SKM-1 treated with dmso at 0.1 percent for 144 hours (cell line): ENCODE measurements around the gene HOXA5.

Experiments
- DNase-seq: peaks from one replicate; lab custom pipeline; 2025; ENCODE audit not compliant: unreplicated experiment; lab: John Stamatoyannopoulos, UW

Gene HOXA5

DNA sequence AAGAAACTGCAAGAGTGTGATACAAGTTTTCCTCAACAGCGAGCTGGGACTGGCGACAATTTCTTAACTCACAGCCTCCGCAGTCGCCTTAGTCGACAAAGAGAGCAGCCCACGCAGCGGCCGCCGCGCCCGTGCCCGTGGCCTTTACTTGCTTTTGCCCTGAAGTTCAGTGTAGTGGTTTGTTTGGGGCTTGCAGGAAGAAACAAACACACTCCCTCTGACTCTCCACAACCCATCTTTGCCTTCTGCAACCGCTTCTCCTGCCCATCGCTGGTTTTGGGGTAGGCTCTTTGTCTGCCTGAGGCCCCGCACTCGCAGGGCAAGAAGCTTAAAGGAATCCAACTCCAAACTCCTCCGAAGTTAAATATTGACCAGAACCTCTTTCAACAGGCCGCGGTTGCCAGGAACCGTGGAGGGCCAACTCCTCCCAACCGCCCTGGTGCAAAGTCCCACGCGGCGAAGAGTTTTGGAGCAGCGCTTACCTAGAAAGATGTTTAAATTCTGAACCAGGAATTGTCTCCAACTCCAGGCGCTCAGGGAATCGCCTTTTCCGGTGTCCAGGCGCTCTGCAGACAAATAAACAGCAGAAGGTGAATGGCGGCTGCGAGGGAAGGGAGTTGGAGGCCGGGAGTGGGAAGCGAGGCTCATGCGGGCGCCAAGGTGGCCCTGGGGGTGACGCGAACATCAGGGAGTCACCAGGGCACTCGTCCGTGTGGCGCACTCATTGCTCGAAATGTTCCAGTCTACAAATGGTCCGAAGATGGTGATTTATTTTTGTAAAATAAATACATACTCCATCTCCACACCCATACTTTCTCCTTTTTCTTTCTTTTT lies 21.2 kb downstream of the HOXA5 start:
- DNase-seq = no peak

DNA sequence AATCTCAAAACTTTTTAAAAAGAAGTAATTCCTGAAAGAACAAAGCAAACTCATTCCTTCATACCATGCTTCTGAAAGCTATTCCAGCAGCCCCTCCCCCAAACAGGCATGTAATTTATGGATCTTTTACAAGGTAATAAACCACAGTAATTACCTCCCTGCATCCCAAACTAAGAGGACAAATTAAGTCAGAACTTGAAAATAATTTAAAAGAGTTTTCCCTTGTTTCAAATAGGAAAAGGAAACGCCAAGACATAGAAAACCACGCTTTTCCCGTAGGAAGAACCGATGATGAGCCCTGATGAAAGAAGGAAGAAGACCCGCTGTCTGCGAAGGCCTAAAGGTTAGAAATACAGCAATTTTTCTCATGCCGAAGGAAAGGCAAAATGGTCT lies 21.8 kb downstream of the HOXA5 start:
- no peak for DNase-seq

DNA sequence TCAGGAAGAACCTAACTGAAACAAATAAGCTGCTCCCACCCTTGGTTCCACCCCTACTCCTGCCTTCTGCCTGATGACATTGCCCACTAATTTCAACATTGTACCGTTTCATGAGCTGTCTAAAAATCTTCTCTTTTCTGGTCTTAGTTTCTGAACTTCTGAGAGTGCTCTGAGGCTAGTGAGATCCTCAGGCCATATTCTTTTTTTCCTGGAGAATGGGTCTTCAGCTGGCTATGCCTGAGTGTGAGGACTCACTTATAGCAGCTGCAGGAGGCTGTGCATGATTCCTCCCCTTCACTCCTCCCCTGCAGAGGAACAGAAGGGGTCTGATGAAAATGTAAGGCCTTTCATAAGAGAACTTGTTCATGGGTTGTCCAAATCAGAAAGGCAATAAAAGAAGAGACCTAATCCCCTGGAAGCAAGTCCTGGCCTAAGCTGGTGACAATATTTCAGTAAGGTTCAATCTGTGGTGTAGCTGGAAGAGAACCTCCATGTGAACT lies 24.0 kb downstream of the HOXA5 start:
- no peak for DNase-seq

DNA sequence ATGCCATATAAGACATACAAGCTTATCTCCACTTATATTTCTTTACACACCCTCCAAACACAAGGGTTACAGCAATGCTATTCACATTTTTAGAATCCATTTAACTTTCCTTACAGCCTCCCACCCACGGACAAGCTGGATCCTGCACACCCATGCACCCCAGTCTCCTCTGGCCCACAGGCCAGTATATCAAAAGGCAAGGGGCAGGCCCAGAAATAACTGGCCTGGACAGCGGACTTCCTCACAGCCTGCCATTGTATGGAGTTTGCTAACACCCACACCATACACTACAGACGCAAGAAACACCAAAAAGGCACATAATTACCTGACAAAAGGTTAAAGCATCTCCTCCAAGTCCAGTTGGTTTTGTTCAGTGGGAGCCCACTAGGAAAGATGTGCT lies 24.9 kb downstream of the HOXA5 start:
- DNase-seq = no peak

DNA sequence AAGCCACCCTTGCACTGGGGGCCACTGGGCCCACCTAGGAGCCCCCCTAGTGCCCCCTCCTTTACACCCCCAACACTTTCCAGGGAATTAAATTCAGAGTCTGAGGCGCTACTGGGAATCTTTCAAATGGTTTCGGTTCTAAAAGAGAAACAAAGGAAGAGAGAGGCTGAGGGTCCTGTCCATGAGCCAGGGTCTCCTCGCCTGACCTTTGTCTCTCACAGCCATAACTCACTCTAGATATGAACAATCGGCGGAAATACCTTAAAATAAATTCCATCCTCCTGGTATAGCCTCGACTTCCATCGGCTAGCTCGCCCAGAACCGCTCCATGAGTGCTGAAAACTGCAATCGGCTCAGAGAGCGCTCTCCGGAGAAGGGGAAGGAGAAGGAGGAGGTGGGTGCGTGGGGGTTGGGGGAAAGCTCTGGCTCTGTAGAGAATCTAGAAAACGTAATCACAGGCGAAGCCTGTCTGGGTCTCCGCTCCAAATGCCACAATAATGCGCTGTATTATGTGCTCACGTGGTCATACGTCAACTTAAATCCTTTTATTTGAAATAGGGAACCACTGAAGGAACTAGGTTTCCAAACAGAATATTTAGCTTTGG lies 25.5 kb downstream of the HOXA5 start:
- DNase-seq = no peak

DNA sequence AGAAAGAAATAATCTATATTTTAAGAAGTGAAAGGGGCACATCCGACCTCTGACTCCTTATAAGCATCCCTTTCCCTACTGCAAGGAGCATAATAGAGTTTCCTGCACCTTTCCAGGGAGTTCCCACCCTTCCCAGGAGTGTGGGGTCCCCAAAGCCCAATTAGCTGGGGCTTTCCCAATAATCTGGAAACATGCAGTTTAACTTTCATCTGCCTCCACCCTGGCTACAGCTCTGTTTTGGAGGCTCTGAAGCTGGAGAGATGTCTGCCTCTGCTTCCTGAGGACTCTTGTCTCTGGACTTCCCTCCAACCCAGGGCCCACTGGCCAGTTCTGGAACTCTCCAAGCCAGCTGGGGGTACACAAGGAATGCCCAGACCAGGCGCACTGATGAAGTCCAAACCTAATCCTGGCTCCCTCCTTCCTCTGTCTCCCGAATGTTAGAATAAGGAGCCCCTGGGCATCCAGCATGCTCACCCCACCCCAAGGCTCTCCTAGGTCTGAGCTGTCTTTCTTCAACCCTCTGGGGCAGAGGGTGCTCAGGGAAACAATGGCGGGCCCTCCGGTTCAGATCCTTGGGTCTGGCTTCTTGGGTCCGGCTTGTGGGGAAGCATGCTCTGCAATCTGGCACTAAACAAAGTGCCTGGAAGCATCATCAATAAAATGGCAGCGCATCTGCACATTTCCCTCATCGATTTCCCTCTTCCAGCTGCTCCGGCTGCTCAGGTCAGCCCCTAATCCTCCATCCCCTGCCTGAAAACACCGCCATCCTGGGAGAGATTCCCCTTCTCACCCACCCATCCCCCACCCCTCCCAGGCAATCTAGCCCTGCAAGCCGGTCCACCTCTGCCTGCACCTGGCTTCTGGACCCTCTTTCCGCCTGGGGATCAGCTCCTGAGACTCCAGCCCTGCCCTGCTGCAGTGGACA lies 26.3 kb downstream of the HOXA5 start:
- no peak for DNase-seq

DNA sequence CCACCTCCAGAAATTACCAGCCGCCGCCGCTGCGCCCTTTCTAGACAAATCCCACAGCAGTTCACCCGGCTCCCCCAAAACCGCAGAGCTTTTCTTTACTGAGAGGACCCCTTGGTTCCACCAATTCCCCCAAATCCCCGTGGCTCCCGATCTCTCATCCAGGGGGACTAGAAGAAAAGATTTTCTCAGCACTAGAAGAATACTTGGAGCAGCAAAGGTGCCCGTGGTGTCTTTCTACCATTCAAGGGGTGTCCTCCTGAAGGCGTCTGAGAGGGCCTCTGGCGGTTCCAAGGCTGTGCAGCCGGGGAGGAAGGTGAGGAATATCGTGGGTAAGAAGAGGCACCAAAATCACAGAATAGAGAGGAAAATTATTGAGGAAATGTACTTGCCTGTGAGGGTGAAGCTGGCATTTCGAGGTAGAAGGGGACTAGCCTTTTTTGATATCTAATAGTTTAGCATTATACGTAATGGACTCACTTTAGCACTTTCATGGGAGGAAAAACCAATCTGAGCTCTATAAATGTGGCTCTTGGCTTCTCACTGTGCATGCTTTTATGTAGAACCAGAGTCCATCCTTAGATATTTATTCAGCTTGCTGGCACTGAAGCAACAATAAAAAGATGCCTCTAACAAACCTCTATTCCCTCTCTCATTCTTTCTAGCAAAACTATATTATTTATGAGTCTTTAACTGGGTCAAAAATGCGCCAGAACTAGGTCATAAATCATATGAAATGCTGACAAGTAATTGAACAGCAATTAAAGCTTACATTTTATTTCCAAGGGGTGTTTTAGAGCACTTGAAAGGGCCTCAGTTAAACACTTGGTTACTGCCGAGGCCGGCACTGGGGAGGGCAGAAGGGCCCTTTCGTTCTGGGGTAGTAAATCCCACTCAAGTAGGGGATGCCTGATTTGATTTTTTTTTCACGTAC lies 27.2 kb downstream of the HOXA5 start:
- DNase-seq = no peak

DNA sequence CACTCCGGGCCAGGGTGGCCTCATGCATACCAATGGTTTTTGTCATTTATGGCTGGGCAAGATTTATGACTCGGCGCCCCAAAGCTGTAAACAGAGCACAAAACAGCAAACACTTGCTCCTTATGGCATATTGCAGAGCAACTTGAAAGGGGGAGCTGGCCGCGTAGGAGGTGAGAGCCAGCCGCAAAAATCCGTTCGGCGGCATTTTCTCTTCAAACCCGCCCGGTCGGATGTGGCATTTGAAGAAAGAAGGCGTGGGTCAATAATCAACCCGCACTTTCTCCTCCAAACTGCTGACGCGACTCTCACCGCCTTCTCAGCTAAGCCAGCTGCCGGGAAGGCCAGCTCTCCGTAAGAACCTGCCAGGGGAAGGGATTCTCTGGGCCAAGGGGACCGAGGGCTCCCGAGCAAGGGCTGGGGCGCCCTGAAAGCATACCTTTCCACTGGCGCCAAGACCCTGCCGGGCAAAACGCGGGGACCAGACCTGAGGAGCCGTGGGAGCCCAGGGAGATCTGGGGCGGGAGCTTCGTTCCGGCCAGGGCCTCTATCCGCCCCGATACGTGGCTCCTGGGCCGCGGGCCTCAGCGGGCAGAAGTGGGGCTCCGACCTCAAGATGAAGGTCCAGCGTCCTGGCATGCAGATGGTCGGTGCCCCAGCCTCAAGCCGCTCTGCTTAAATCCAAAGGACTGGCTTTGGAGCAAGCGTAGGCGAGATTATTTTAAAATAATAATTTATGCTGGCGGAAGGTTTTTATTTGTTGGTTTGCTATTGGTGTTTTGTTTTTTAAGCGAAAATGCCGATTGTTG lies 28.1 kb downstream of the HOXA5 start:
- DNase-seq = no peak

DNA sequence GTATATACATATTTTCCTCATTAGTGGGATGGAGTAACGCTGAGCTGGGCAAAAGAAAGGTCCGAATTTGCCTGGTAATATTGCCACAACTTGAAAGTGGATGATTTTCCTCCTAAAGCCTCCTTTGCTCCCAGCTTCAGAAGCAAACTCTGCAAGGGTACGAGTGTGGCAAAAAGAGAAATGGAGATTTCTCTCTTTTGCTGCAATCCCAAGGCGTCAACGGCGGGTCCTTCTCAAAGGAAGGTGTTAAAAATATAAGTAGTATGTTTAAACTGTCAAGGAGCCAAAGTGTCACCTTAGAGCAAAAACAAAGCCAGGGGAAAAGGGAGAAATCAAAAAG lies 28.6 kb downstream of the HOXA5 start:
- DNase-seq = no peak

DNA sequence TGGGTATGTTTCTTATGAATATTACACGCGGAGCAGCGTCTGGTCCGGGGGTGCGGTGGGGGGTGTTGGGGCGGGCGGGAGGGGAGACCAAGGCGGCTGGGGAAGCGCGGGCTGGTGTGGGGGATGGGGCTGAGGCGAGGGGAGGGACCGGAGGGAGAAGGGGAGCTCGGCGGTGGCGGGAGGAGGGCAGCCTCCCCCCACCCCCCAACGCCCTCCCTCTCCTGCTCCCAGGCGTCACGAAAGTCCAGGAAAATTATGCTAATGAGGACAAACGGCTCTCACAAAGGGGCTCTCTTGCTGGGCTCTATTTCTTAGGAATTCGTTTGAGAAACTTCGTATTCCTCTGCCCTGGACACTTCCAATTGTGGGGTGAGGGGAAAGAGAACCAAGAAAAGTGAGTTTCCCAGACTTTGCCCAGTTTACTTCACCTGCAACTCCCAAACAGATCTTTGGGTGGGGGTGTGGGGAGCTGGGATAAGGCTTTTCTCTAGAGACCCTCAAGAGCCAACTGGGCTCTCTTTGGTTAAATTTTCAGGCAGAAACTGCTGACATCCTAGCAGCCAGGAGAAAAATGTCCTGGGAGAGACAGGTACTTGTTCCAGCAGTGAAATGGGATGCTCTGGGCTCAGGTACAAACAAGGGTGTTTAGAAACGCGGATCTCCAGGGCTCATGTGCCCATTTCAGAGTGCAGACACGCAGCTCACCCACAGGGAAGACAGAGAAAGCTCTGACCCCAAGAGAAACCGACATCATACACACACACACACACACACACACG lies 29.3 kb downstream of the HOXA5 start:
- no peak for DNase-seq

DNA sequence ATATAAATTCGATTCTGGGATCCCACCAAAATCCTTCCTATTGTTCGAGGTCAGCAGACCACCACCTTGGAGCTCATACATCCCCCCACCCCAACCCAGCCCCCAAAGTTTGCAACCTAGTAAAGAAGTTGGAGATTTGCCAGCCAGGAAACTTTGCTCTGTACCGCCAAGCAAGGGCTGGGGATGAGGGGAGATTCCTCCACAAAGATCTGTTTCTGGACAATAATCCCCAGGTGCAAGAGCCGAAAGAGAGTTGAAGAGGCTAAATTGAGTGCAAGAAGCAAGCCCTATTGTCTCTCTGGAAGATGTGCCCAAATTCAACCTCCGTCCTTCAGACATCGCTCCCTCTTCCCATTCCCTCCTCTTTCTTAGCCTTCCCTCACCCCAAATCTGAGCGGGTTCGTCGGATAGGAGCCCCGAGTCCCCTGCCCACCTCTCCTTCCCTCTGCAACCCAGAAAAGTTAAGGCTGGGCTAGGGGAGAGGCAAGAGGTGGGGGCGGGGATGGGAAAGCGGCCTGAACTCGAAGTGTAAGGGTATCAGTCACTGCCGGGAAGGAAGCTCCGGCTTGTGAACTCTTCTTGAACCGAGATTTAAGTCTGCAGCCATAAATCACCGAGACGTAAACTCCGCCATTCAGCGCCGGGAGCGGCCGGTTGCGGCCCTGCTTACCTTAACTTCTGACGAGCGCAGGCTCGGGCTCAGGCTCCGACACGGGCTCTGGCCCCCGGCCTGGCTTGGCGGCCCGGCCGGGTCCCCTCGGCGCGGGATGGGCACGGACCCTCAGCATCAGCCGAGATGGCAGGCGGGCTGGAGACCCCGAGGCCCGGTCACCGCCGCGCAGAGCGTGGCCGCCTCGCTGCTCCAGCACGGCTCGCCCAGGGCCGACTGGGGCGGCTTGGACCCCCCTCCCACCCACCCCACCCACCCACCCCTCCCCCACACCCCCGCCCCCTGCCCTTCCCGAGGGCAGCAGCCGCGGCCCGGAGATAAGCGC lies 30.2 kb downstream of the HOXA5 start:
- DNase-seq = no peak

DNA sequence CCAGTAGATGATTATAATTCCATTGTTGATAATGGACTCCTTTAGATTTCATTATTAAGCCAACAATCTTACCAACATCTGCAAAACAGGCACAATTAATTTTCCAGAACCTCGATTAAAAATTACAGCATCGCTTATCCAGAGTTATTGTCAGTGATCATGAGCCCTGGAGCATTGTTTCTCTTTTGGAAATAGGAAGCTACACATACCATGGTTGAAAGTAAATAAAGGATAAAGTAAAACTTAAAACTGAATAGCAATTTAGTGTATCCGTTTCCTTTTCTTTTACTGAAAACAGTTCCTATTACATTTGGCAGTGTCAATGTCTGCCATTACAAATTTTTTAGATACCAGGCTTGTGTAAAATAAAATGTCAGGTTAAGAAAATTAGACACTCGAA lies 31.1 kb downstream of the HOXA5 start:
- DNase-seq = no peak

DNA sequence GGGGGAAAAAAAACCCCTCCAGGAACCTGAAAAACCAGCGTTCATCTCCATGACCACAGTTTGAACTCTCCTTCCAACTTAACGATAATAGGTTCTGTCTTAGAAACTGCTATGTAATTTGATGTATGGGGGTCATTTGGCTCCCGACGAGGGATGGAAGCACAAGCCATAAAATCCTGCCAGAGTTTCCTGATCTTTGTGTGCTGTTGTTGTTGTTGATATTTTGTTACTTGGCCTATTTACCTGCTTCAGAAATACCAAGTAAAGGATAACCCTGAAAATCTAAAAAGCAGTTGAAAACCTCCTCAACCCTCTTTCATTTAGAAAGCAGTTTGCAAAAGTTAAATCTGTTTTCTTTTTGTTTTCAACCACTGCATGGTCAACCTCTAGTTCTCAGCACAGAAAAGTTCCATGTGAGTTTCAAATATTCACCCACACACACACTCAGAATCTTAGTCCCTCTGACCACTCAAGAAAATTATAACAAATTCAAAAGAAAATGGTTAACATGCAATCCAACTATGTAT lies 31.7 kb downstream of the HOXA5 start:
- no peak for DNase-seq

DNA sequence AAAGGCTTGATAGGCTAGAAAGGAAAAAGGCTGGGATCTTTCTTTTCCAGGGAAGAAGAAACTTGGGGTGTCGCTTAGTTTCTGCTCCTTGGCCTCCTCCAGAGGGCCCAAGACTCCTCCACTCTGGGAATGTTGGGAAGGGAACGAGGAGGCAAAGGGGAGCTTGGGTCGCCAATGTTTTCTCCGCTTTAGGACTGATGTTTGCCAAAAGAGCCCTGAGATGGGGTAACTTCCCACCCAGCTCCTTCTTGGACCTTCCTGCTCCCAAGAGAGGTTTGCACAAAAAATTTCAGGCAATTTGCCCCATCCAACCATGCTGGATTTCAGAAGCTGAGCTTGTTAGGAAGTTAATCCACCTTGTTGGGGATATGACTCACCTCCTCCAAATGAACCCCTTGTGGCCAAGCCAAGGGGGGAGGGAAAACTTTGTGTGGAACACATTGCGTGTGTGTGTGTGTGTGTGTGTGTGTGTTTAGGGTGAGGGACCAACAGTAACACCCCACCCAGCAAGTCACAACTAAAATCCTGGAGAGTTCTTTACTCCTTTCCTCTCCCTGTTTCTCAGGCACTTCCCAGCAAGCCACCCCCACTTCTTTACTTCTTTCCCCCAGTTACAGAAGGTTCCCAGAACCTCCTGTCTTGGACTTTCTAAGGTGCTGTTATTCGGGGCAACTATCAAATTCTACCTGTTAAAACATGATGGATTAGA lies 32.3 kb downstream of the HOXA5 start:
- DNase-seq = no peak

DNA sequence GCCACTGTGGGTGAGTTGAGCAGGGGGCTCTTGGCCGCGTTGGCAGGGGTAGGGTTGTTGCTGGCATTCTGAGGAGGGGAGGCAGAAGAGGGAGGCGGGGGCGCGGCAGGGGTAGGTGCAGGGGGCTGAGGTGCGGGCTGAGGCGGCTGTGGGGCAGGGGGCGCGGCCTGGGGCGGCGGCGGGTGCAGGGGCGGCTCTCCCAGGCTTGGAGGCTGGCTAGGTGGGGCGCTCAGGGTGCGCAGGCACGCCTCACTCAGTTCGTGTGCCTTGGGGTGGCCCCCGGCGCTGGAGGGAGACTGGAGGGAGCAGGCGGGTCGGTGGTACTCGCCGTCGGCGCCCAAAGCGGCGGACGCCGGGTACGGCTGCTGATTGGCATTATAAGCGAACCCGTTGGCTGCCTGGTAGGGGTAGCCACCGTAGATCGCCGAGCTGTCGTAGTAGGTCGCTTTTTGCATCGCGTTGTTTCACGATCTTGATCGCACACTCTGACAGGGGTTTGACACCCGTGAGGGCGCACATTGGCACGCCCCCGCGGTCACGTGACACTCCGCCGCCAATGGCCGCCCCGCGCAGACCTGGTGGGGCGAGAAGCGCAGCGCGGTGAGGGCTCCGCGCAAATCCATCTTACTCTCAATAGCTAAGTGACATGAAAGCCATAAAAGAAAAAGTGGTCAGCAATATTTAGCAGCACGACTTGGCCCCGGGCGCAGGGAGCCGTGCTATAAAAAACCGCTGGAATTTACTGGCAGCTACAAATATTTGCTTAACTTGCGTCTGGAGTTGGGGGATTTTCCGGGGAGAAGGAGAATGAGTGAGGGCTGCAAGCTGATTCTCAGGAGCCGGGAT lies 33.1 kb downstream of the HOXA5 start:
- no peak for DNase-seq
